NCI-H2196 treated with DMSO at 0.1 percent for 48 hours (cell line): ENCODE measurements around the gene CNKSR2.

ENCODE experiments used
- DNase-seq: peaks from one replicate; lab custom pipeline; 2025; ENCODE audit not compliant: unreplicated experiment; lab: John Stamatoyannopoulos, UW

CNKSR2 gene

DNA sequence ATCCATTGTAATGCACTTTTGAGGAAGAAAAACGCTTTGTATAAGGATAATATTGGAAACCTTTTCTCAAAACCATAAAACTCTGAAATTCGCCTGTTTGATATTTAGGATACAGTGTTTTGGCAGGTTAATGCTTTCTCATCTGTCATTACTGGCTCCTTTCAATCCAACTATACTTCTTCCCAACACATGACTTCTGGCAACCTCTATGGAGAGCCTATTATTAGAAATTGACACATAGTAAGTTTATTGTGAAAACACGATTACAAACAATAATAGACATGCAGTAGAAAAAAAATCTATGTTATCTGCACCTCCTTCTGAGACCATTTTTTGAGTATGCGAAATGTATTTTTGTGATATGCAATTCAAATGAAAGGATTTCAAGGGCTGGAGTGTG lies 288.5 kb downstream of the CNKSR2 start:
- no peak for DNase-seq

DNA sequence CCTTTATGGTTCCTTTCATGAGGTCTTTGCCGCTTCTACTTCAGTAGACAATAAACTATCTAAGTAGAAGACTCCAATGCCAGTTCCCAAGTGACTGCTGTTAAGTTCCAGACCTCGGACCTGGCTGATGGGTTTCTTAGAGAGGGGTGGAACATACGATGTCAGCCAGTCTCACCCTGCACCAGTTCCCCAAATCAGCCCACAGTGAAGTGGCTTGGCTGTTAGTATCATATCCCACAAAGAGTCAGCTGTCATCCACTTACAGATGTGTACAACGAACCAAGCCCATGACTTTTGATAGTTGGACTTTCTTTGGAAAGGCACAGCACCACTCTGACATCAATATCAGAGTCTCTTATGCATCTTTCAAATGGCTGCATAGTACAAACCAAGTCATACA lies 292.0 kb downstream of the CNKSR2 start:
- no peak for DNase-seq

DNA sequence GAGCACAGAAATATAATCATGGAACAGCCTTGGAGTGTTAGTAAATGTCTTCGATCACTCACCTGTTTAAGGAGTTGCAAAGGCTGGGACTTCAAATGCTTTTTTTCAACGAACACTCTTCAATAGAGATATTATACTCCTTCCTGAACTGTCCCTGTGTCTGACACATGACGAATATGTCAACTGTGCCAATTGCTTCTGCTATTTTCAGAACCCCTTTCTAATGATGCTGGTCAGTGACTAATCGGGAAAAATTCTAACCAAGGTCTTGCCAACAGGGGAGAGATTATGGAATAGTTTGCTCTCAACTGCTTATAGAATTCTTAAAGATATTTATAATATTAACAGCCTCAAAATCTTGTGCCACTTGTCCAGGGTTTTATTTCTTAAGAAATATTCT lies 292.5 kb downstream of the CNKSR2 start:
- DNase-seq: no peak

DNA sequence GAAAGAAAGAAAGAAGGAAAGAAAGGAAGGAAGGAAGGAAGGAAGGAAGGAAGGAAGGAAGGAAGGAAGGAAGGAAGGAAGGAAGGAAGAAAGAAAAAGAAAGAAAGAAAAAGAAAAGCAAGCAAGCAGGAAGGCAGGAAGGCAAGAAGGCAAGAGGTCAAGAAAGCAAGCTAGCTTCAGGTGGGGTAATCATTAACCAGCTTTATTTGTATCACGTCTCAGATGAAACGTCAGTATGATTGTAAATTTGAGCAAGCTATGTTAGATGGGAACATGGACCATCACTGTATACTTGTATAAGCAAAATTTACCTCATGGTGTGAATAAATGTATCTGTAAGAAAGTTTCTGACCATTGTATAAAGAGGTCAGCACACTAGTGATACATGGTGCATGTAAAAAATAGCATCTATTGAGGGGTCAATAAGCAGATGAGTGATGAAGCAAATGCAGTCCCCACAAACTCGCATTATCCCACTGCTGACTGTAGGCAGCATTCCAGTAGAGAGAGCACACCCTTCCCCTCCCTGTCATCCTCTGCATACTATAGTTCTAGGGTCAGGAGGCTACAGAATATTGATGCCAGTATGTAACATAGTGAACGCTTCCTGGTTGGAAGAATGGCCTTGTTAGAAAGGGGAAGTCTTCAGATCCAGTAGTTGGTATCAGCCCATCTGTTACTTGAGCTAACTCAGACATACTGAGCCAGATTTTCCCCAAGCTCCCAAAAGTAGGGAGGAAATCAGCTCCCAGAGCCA lies 300.4 kb downstream of the CNKSR2 start:
- DNase-seq: no peak

DNA sequence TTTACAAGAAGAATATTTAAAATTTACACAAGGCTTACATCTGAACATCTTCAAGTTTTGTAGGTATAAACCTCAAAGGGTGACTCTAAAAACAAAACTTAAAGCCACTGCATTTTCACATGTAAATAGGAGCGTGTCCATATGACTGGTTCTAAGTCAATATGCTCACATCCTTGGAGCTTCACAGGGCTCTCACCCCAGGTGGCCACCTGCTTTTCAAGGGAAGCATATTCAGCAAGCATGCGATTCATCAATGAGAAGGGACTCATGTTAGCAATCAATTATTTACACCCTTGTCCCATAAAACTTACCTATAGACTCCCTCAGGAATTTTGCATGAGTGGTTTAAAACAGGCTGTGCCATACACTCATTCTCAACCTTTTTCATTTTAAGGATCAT lies 301.7 kb downstream of the CNKSR2 start:
- no peak for DNase-seq

DNA sequence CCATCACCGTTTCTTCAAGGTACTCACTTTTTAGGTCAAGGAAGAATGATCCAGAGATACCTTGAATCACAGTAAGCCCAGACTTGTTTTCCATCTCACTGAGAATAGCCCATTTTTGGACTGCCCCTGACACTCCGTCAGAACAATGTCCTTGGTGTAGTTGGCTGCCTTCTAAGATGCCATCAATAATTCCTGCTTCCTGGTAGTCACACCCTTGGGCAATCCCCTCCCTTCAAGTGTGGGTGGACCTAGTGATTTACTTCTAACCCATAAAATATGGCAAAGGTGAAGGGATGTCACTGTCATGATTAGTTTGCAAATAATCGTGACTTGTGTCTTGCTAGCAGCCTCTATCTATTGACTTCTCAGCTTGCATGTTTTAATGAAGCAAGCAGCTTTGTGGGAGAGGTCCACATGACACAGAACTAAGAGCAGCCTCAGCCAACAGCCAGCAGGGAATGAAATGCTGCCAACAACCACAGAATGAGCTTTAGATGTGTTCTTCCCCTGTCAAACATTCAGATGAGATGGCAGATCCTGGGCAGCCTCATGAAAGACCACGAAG lies 303.9 kb downstream of the CNKSR2 start:
- DNase-seq: no peak

DNA sequence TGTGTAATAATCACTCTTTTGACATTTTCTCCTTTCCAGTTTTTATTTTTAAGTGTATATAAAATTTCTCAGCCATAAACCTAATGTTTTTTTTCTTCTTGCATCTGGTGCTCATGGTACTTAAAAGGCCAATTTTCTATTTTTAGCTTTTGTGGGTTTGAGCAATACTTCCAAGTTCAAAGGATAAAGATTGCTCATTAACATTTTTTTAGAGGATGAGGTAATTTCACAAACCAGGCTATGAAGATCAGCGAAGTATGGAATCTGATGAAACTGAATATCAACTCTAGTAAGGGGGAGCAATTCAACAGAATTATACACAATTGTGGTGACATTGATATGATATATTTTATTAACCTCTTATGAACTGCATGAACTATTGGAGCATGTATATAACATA lies 309.7 kb downstream of the CNKSR2 start:
- DNase-seq: no peak

DNA sequence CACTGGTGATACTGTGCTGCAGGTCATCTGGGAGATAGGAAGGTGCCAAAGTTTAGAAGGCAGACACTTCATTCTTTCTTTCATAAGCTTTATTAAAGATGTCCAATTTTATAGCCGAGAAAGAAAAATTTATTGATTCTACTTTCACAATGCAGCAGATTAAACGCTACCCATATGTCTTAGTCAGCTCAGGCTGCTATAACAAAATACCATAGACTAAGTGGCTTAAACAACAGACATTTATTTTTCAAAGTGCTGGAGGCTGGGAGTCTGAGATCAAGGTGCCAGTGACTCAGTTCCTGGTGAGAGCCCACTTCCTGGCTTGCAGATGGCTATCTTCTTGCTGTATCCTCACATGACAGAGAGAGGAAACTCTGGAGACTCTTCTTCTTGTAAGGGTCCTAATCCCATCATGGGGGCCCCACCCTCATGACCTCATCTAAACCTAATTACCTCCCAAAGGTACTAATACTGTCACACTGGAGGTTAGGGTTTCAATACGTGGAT lies 317.3 kb downstream of the CNKSR2 start:
- DNase-seq: no peak

DNA sequence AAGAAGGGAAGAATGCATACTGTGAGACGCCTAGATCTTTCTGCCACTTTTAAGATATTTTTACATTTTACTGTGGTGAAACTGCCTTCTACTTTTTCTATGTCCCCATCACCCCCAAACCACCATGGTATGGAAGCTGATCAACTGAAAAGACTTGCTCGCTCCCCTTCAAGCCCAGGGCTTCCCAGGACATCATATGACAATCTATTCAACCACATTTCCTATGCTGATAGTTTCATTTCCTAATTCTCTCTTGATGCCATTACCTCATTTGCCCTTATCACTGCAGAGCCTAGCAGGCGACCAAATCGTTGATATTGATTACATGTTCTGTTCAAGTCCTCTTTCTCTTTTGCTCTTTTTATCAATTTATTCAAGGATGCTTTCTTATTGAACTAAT lies 324.1 kb downstream of the CNKSR2 start:
- DNase-seq: no peak

DNA sequence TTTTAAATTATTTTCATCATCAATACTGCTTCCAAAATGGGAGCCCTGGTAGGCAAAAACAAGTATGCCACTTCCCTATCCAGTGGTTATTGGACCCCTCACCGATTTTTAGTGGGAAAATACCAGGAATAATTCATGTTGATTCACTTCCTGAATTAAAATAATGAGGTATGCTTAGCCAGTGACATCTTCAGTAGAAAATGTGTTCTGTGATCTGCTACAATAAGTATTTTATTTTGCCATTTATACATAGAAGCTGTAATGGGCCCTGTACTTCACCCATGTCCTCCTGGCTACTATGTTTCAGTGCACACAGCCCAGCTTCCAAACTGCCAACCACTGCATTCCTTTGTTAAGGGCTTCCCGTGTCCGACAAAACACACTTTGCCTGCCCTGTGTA lies 324.9 kb downstream of the CNKSR2 start:
- no peak for DNase-seq

DNA sequence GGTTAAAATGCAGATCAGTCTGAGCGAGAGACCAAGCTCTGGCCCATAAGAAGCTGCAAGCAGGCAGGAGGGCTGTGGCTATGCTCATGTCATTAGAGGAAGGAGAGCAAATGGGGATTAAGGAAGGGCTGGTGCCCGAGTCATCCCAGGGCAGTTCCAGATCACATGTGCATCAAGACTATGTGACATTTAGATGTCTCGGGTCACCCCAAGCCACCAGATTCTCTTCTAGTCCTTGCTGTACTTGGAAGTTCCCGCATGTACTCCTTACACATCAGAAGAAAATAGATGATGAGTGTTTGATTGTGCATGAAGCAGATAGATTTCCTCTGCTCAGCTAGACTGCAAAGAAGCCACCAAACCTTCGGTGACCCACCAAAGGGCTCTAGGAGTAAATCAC lies 326.1 kb downstream of the CNKSR2 start:
- DNase-seq: no peak

DNA sequence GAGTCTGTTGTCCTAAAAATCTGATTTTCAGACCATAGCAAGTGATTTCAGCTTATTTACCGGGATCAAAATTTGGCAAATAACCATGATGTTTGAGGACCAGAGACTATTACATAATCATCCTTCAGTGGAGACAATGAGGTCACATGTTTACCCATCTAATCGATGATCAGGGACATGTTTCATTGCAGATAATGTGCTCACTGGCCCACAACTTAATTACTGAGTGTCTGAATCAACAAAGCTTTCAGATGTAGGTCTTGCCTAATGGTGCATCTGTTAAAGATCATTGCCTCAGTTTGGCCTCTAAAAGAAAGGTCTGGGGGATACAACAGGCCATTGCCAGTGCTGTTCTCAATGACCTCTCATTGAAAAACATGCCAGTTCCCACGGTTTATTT lies 326.7 kb downstream of the CNKSR2 start:
- no peak for DNase-seq

DNA sequence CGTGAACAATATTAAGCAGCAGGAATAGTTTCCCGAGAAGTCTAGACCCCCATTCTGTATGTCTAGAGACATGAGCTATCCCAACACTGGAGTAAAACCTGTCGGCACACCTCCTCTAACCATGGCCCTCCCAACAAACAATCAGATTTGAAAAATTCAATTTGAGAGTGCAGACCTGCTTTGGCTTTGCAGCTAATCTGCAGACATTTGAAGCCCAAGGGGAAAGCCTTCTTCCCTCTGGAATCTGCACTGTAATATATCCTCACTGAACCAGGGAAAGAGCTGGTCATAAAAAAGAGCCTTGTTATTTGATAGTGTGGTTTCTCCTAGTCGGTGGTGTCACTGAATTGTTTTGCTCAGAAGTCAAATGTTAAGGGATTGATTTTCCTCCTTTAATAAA lies 328.5 kb downstream of the CNKSR2 start:
- DNase-seq: no peak
